ENCODE results near the gene ATP1A2.
"Not testable (repeated sequence)": the region's sequence is repeated elsewhere in the genome, so short reads cannot be mapped to it uniquely, and the experiment has no call there.

ATP1A2 gene

GRCh38 chr1:160126342-160126741 is 10.8 kb downstream of the ATP1A2 start:
- not testable (repeated sequence) for DNase-seq

DNA sequence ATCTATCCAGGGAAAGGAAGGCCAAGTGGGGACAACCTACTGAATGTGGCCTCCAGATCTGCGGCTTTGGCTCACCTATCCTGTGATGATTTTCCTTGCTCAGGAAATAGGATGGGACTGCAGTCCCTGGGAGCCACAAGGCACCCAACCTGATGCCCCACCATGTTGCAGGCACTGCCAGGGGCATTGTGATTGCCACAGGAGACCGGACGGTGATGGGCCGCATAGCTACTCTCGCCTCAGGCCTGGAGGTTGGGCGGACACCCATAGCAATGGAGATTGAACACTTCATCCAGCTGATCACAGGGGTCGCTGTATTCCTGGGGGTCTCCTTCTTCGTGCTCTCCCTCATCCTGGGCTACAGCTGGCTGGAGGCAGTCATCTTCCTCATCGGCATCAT is 11.8 kb downstream of the ATP1A2 start:
- DNase-seq: no peak

- no peak for DNase-seq
These were observed 12.4 kb downstream of the ATP1A2 start for GRCh38 chr1:160127865-160128523.

- no peak for DNase-seq
These were observed 13.1 kb downstream of the ATP1A2 start for GRCh38 chr1:160128636-160129035.

DNA sequence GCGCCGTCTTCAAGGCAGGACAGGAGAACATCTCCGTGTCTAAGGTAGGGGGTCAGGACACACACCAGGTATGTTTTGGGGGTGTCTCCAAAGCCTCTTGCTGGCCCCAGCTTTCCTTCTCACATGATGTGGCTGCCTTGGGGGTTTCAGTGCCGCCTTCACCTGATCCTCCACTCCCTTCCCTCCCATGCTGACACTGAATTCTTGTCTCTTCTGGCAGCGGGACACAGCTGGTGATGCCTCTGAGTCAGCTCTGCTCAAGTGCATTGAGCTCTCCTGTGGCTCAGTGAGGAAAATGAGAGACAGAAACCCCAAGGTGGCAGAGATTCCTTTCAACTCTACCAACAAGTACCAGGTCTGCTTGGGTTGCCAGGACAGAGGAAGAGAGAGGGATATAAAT is 13.5 kb downstream of the ATP1A2 start:
- no peak for DNase-seq

GRCh38 chr1:160129558-160129957 is 14.0 kb downstream of the ATP1A2 start:
- no peak for DNase-seq

GRCh38 chr1:160129966-160130365 is 14.4 kb downstream of the ATP1A2 start:
- no peak for DNase-seq

DNA sequence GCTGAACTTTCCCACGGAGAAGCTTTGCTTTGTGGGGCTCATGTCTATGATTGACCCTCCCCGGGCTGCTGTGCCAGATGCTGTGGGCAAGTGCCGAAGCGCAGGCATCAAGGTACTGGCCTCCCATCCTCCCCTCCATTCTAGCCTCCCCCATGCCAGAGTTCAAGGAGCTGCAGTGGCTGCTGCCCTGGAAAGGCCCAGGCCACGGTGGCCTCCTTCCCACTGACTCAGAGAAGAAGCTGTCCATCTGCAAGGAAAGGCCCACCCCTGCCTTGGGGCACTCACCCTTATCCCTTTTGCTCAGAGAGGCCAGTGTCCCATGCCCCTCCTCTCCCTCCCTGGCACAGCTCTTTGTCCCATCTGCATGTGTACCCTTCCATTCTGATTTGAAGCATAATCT is 14.9 kb downstream of the ATP1A2 start:
- DNase-seq: no peak

DNA sequence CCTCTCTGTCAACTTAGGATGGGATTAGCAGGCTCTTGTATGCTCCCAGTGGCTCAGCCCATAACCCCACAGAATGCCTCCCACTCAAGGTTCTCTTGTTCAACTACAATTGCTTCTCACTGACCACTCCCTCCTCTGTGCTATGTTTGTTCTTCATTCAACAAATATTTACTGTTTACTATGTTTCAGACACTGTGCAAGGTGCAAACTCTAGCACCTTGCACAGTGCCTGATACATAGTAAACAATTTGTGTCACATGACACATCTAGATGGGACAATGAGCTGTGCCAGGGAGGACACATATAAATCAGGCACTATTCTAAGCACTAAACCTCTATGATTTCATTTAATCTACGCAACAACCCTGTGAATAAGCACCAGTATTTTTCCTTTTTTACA is 15.4 kb downstream of the ATP1A2 start:
- DNase-seq: no peak

GRCh38 chr1:160131803-160132565 is 16.4 kb downstream of the ATP1A2 start:
- no peak for DNase-seq

DNA sequence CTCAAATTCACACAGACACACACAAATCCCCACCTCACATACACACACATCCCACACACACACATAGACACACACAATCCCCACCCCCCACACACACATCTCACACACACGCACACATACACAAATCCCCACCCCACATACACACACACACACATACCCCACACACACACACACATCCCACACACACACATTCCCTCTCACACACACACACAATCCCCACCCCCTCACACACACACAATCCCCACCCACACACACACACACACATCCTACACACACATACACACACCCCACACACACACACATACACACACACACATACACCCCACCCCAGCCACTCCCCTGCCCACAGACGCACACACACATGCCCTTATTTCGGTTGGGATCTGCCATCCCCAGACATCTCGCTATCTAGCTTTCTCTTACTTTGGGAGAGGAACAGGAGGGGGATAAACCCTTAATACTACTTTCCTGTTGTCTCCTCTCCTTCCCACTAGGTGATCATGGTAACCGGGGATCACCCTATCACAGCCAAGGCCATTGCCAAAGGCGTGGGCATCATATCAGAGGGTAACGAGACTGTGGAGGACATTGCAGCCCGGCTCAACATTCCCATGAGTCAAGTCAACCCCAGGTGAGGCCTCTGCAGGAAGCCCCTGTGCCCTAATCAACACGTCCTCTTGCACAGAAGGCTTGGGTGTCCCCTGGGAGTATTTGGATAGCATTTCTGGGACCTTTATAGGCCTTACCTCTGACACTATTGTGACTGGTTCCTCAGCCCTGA is 18.6 kb downstream of the ATP1A2 start:
- DNase-seq: no peak

- no peak for DNase-seq
These were observed 19.4 kb downstream of the ATP1A2 start for GRCh38 chr1:160134791-160135572.

DNA sequence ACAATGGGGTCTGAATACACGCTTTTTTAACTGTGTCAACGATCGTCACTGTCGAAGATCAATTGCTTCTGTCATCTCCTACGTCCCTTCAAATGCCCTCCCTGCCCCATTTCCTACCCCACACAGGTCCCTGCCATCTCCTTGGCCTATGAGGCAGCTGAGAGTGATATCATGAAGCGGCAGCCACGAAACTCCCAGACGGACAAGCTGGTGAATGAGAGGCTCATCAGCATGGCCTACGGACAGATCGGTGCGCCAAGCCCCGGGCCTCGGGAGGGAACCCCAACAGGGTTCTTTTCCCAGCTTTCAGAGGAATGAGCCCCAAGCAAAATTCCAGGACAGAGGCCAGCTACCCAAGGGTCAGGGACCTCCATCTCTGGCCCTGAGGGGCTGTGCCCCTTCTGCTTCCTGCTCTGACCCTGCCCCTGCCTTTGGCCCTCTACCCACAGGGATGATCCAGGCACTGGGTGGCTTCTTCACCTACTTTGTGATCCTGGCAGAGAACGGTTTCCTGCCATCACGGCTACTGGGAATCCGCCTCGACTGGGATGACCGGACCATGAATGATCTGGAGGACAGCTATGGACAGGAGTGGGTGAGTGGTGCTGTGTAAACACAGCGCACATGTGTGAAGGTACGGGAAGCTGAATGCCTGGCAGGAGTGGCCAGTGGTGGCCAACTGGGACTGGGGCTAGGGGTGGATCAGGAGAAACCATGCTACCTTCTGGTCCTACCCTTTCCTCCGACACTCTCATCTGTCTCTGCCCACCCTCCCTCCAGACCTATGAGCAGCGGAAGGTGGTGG is 20.8 kb downstream of the ATP1A2 start:
- no peak for DNase-seq

- DNase-seq: no peak
These were observed 21.3 kb downstream of the ATP1A2 start for GRCh38 chr1:160136926-160137200.

DNA sequence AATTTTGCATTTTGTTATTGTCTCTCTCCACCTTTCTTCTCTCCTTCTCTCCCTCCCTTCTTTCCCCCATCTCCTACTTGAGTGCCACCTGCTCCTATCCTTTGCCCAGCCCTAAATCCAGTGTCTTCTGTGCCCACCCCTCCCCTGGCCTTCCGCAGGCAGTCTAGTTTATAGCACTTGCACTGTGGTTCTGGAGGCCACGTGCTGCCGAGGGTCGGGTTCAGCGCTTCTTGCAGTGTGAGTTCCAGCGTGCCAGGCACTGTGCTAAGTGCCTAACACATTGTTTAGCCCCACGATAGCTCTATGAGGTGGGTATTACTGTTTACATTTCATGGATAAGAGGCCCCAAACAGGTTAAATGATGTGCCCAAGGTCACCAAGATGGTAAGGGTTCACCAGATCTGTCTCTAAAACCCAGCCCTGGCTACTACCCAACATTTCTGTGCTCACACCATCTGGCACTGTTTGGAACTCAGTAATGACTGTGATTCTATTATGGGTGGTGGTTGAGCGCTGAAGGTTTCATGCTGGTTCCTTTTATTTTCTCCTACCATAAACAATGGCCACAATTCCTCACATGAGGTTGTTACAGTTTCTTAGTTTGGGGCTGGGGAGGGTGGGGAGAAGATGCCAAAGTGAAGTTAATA is 21.8 kb downstream of the ATP1A2 start:
- no peak for DNase-seq

DNA sequence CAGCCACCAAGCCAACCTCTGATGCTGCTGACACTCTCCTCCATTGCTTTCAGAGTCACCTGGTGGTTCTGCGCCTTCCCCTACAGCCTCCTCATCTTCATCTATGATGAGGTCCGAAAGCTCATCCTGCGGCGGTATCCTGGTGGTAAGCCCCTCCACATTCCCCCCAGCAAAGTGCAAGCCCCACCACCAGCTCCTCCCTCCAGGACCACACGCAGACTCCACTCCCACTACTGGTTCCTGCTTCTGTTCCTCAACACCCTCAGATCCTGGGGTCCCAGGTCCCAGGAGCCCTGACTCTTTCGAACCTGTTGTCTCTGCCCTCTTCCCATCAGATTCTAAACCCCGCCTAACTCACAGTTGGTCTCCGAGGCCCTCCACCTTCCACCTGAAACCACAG is 24.3 kb downstream of the ATP1A2 start:
- DNase-seq: no peak

DNA sequence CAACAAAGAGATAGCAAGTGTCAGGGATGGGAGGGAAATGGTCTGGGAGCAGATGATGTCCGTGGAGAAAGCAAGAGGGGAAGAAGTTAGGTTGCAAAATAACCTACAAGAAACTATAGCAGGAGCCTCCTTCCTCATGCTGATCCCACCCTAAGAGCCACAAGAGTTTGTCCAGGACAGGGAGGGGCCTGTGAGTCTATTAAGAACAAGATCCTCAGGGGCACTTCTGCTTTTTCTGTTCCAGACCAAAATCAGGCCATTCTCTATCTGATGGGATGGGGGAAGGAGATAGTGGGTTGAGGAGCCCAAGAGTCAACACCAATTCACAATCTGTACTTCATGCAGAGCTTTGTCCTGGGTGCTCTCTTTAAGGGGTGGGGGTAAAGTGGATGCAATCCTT is 28.1 kb downstream of the ATP1A2 start:
- no peak for DNase-seq

DNA sequence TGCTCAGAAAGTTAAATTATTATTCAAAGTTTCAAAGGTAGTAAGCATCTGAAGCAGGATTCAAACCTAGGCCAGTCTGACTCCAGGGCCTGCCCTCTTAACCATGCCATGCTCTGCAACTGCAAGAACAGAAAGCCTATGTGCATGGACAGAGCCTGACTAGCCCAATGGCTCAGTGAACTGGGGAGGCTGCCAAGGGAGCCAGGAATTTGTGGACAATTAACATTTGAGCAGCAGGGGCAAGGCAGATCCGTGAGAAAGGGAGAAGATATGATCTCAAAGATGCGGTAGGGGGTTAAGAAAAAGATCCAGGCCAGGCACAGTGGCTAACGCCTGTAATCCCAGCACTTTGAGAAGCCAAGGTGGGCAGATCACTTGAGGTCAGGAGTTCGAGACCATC is 29.4 kb downstream of the ATP1A2 start:
- no peak for DNase-seq

DNA sequence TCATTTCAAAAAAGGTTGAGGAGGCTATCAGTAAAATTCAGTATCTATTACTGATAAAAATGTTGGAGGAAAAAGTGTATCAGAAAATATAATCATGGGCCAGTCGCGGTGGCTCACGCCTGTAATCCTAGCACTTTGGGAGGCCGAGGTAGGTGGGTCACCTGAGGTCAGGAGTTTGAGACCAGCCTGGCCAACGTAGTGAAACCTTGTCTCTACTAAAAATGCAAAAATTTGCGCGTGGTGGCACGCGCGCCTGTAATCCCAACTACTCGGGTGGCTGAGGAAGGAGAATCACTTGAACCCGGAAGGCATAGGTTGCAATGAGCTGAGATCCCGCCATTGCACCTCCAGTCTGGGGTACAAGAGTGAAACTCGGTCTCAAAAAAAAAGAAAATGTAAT is 30.5 kb downstream of the ATP1A2 start:
- DNase-seq: no peak

DNA sequence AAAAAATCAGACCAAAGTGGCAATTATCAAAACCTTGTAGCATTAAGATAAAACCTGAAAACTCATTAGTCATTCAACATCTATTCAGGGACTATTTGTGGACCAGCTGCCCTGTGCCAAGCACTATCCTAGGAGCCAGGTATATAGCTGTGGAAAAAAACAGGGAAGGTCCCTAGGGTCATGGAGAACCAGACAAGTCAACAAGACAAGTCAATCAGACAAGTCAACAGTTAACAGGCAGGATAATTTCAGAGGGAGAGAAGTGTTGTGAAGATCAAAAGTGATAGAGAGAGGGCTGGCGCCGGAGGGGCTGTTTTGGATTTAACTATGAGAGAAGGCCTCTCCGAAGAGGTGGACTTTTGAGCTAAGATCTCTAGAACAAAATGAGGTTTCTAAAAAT is 32.6 kb downstream of the ATP1A2 start:
- no peak for DNase-seq

DNA sequence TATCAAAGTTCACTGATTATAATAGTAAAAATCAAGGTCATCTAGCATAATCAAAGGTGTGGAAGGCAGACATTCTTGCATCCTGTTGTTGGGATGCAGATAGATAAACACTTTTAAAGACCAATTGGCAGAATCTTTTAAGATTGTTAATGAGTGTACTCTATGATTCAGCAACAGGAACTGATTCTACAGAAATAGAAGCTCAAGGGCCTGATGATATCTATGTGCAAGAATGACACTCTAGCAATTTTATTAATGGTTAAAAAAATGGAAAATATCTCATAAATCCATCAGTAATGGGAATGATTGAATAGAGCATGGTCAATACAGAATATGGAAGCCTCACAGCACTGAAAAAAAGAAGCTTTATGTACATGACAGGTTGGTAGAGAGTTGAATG is 33.7 kb downstream of the ATP1A2 start:
- DNase-seq: no peak

DNA sequence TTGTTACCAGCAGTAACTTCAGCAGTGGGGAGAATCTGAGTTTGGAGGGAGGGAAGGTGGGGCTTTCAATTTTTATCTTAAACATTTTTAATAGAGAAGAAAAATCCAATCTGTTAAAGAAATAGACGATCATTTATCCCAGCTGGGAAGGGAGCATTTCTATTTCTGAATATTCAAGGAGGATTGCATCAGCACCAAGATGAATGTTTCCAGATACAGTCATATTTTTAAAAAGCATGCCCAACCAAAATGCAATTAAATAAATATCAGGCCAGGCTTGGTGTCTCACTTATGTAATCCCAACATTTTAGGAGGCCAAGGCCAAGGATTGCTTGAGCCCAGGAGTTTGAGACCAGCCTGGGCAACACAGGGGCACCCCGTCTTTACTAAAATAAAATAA is 34.2 kb downstream of the ATP1A2 start:
- DNase-seq: no peak
